GM18517 (cell line): ENCODE results near the gene LRCH4.

Experiments used
- ATAC-seq: cut with Tn5 transposase; IDR thresholded peaks from one replicate; pipeline ENCODE4 v1.9.1; 2021; ENCODE audit warnings: mild to moderate bottlenecking, moderate library complexity; ENCODE audit not compliant: unreplicated experiment

LRCH4 gene

GRCh38 chr7:100583132-100584053 lies 2.5 kb downstream of the LRCH4 start:
- no peak for ATAC-seq

DNA sequence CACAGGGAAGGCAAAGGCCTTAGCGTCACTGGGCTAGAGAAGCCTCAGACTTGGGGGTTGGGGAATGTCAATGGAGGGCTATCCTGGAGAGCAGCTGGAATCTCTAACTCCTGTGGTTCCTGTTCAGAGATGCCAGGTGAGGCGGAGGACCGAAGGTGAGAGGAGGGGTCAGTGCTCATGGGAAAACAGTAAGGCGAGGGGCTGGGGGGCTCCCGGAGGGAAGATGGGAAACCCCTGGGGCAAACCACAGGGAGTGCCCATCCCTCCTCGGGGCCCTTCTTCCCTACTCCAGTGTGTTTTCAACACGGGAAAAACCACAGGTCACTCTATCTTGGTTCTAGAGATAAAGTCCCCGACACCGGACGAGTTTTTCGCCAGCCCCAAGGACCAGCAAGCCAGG lies 3.3 kb downstream of the LRCH4 start:
- ATAC-seq: no peak

GRCh38 chr7:100582041-100582579 lies 3.8 kb downstream of the LRCH4 start:
- ATAC-seq: no peak

GRCh38 chr7:100580466-100581283 lies 5.3 kb downstream of the LRCH4 start:
- no peak for ATAC-seq

DNA sequence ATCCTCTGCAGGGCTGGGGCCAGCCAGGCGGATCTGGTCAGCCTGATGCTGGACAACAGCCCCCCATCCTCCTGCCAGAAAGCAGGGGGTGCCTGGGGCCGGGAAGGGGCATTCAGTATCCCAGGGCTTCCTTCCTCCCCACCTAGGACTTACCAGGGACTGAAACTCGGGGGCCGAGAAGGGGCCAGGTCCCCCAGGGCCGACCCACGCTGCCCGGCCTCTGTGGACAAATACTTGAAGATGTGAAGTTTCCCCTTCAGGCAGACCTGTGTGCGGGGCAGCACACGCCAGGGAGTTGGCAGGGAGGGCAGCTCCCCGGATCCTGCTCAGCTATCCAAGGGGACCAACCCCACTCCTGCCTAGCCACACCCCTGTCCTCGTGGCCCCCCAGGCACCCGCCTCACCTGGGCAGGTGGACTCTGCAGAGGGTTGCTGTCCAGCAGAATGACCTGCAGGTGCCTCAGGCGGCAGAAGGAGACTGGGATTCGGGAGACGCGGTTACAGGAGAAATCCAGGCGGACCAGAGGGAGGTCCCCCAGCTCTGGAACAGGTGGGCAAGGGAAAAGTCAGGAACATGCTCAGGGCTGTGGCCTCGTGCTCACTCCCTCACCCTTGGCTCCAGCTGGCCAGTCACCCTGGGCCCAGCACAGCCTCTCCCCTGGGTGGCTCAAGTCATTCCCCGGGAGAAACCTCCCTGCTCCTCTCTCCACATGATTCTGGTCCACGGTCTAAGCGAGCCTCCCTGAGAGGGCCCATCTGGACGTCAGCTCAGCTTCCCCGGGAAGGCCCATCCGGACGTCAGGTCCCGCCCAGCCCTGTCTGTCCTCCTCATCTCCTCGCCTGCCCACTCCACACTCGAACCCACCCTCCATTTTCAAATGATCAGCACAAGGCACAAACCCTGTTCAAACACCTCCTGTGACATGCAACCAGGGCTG lies 7.4 kb downstream of the LRCH4 start:
- ATAC-seq: no peak

GRCh38 chr7:100577507-100577906 lies 8.4 kb downstream of the LRCH4 start:
- ATAC-seq: no peak

- no peak for ATAC-seq
Observed at GRCh38 chr7:100577103-100577502, 8.8 kb downstream of the LRCH4 start.

GRCh38 chr7:100576384-100576993 lies 9.4 kb downstream of the LRCH4 start:
- ATAC-seq: no peak

GRCh38 chr7:100575746-100576383 lies 10.1 kb downstream of the LRCH4 start:
- ATAC-seq: no peak

DNA sequence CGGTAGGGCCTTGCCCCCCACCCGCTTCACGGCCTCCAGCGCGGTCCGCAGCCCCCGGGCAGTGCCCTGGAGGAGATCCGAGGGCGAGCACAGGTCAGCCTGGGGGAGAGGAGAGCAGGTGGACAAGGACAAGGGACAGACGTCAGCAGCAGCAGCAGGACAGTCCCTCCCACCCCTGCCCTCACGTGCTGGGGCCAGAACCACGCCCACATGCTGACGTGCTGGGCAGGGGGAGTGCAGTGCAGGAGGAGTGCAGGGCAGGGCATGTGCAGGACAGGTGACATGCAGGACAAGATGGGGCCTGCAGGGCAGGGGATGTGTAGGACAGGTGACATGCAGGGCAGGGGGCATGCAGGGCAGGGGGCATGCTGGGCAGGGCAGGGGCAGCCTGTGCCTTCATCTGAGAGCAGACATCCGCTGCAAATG lies 10.7 kb downstream of the LRCH4 start:
- ATAC-seq: no peak

DNA sequence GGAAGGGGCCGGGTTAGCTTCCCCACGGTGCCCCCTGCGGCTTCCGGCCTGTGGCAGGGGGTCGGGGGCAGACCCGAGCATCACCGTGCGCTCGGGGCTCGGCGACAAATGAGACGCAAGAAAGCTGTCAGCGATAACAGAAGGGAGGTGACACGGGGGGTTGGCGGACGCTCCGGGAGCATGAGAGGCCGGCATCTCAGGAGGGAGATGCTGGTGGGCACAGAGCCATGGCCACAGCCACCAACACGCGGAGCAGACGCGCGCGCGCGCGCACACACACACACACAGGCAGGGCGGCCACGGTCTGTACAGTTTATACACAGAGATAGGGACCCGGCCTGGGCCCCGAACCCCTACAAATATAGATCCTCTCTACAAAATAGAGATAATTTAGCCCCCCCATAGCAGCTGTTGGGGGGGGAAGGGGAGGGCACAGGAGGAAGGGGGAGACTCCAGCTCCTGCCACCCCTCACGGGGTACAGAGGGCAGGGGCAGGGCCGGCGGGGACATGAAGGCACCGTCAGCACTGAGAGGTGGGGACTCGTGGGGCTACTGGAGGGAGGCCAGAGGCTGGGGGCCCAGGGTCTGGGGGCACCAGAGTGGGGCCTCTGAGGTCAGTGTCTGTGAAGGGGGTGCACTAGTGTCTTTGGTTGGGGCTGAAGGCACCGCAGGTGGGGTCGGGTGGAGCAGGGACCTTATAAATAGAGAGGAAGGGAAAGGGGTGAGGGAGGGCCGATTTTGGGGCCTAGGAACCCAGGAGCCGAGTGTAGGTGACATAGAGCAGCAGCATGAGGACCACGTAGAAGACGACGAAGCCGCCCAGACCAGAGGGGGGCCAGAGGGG lies 11.3 kb downstream of the LRCH4 start:
- ATAC-seq: no peak

- ATAC-seq: no peak
Observed at GRCh38 chr7:100573691-100574361, 12.1 kb downstream of the LRCH4 start, which contains the start of gene SAP25. Gene SAP25, minus strand, starts transcription at chr7:100573900. Its CDS starts 158 bp downstream, at chr7:100573742.

- ATAC-seq: no peak
Observed at GRCh38 chr7:100572949-100573675, 12.8 kb downstream of the LRCH4 start.

DNA sequence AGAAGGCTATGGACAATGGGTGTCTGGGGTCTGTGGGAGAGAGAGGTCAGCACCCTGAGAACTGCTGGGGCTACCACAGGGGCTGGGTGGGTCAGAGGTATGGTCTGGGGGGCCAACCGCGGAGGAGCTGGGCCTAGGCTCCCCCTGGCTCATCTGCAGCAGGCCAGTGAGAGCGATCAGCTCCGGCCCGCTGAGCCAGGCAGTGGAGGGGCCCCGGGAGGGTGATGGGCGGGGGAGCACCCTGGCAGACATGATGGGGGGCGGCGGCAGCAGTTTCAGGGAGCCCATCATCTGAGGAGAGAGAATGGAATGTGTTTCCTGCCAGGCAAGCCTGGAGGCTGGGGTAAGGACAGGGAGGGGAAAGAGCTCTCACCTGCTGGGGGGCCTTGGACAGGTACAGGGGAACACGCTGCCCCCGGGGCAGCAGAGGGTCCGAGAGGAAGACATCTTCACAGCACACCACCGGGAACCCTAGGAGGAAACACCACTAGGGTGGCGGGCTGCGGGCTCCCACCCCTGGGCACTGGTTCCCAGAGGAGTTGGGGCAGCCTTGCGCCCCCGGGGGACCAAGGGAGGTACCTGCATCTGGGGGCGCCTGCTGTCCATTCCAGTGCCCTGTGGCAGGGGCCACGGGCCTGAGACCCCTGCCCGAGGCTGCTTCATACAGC lies 13.5 kb downstream of the LRCH4 start:
- no peak for ATAC-seq

GRCh38 chr7:100571829-100572116 lies 14.2 kb downstream of the LRCH4 start:
- no peak for ATAC-seq

- ATAC-seq: no peak
Observed at GRCh38 chr7:100570954-100571828, 14.7 kb downstream of the LRCH4 start.
